Liver (tissue), 3 donors: ENCODE results near the gene SYK.

Source experiments
- EGR1 ChIP-seq, 2 donors: IDR thresholded peaks; 2 replicates each; pipeline ENCODE4 v1.6.1; 2016 to 2018; ENCODE audit warnings: antibody characterized with exemption in 2 of 2, low read depth in 2 of 2
- GABPA ChIP-seq, 2 donors: IDR thresholded peaks in 1 of 2; conservative IDR thresholded peaks in 1 of 2; 2 replicates each; pipeline ENCODE4 v1.6.1; 2016; ENCODE audit warnings: antibody characterized with exemption in 2 of 2, mild to moderate bottlenecking in 1 of 2, moderate library complexity in 1 of 2
- RXRA ChIP-seq, 2 donors: IDR thresholded peaks; 2 replicates each; pipeline ENCODE4 v1.6.1; 2017 to 2018; ENCODE audit warnings: antibody characterized with exemption in 2 of 2, mild to moderate bottlenecking in 1 of 2
- TAF1 ChIP-seq: conservative IDR thresholded peaks from 2 replicates; pipeline ENCODE4 v1.6.1; 2016; ENCODE audit warnings: antibody characterized with exemption, mild to moderate bottlenecking
- YY1 ChIP-seq: IDR thresholded peaks from 2 replicates; pipeline ENCODE4 v1.6.1; 2016; ENCODE audit warnings: antibody characterized with exemption, mild to moderate bottlenecking
- TF ChIP-seq, protein P1 (sequence below): fragments of 150-350 bp; IDR thresholded peaks from 2 replicates; pipeline ENCODE4 v1.5.1; 2017; ENCODE audit warnings: improper control_type of control experiment, low read depth, low read length; ENCODE audit not compliant: missing input control
- TF ChIP-seq, protein P2 (sequence below): IDR thresholded peaks from 2 replicates; pipeline ENCODE4 v1.6.1; 2016; ENCODE audit warnings: antibody characterized with exemption
- TF ChIP-seq, protein P3 (sequence below): IDR thresholded peaks from 2 replicates; pipeline ENCODE4 v1.6.1; 2016; ENCODE audit warnings: antibody characterized with exemption
- TF ChIP-seq, protein P4 (sequence below): IDR thresholded peaks from 2 replicates; pipeline ENCODE4 v1.6.1; 2016; ENCODE audit warnings: antibody characterized with exemption, mild to moderate bottlenecking
- TF ChIP-seq, protein P5 (sequence below): IDR thresholded peaks from 2 replicates; pipeline ENCODE4 v1.6.1; 2016; ENCODE audit warnings: antibody characterized with exemption
- donor health status: healthy.
- donor health status: healthy.

DNA sequence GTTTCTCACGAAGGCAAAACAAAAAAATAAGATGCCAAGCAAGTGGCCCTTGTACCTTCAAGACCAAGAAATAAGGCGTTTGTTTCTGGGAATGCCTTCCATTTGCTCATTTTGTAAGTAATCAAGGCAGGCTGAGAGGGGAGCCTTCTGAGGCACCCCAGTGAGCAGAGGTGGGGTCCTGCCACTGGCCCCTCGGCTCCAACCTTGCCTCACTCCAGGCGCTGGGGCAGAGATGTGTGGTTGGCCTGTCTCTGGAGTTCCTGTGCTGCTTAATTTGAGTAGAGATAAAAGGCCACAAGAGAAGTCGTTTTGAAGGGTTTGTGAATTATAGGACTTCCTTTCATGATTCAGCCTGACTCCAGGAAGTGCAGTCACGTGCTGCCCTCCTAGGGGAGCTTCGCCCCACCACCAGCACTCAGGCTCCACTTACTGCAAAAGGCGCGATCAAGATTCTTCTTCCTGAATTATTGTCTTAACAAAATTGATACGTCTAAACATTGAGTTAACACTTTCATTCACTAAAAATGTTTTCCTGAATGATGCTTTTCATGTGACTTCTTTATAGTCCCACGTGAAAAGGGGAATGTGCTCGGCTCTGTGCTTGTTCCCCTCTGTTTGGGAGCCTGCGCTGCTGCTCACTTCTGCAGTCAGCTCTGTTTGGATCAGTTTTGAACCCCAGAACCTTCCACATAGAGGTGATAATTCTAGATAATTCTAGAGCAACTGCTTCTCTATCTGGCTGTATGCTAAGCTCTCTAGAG, 13.7 kb downstream of the SYK start:
- TF ChIP-seq GABPA (IDR thresholded peaks at IDR 0.05 in 1 of 2, conservative IDR thresholded peaks at IDR 0.05 in 1 of 2) (no peak), TAF1 (no peak), RXRA (IDR thresholded peaks at IDR 0.05) (no peak), EGR1 (IDR thresholded peaks at IDR 0.05; ENCODE audit: low read depth in 2 of 2) (no peak), YY1 (no peak)
- TF ChIP-seq, protein P1, sequence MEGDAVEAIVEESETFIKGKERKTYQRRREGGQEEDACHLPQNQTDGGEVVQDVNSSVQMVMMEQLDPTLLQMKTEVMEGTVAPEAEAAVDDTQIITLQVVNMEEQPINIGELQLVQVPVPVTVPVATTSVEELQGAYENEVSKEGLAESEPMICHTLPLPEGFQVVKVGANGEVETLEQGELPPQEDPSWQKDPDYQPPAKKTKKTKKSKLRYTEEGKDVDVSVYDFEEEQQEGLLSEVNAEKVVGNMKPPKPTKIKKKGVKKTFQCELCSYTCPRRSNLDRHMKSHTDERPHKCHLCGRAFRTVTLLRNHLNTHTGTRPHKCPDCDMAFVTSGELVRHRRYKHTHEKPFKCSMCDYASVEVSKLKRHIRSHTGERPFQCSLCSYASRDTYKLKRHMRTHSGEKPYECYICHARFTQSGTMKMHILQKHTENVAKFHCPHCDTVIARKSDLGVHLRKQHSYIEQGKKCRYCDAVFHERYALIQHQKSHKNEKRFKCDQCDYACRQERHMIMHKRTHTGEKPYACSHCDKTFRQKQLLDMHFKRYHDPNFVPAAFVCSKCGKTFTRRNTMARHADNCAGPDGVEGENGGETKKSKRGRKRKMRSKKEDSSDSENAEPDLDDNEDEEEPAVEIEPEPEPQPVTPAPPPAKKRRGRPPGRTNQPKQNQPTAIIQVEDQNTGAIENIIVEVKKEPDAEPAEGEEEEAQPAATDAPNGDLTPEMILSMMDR: no peak
- TF ChIP-seq, protein P2, sequence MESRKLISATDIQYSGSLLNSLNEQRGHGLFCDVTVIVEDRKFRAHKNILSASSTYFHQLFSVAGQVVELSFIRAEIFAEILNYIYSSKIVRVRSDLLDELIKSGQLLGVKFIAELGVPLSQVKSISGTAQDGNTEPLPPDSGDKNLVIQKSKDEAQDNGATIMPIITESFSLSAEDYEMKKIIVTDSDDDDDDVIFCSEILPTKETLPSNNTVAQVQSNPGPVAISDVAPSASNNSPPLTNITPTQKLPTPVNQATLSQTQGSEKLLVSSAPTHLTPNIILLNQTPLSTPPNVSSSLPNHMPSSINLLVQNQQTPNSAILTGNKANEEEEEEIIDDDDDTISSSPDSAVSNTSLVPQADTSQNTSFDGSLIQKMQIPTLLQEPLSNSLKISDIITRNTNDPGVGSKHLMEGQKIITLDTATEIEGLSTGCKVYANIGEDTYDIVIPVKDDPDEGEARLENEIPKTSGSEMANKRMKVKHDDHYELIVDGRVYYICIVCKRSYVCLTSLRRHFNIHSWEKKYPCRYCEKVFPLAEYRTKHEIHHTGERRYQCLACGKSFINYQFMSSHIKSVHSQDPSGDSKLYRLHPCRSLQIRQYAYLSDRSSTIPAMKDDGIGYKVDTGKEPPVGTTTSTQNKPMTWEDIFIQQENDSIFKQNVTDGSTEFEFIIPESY: no peak
- TF ChIP-seq, protein P3, sequence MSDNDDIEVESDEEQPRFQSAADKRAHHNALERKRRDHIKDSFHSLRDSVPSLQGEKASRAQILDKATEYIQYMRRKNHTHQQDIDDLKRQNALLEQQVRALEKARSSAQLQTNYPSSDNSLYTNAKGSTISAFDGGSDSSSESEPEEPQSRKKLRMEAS: no peak
- TF ChIP-seq, protein P4, sequence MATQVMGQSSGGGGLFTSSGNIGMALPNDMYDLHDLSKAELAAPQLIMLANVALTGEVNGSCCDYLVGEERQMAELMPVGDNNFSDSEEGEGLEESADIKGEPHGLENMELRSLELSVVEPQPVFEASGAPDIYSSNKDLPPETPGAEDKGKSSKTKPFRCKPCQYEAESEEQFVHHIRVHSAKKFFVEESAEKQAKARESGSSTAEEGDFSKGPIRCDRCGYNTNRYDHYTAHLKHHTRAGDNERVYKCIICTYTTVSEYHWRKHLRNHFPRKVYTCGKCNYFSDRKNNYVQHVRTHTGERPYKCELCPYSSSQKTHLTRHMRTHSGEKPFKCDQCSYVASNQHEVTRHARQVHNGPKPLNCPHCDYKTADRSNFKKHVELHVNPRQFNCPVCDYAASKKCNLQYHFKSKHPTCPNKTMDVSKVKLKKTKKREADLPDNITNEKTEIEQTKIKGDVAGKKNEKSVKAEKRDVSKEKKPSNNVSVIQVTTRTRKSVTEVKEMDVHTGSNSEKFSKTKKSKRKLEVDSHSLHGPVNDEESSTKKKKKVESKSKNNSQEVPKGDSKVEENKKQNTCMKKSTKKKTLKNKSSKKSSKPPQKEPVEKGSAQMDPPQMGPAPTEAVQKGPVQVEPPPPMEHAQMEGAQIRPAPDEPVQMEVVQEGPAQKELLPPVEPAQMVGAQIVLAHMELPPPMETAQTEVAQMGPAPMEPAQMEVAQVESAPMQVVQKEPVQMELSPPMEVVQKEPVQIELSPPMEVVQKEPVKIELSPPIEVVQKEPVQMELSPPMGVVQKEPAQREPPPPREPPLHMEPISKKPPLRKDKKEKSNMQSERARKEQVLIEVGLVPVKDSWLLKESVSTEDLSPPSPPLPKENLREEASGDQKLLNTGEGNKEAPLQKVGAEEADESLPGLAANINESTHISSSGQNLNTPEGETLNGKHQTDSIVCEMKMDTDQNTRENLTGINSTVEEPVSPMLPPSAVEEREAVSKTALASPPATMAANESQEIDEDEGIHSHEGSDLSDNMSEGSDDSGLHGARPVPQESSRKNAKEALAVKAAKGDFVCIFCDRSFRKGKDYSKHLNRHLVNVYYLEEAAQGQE: no peak
- TF ChIP-seq, protein P5, sequence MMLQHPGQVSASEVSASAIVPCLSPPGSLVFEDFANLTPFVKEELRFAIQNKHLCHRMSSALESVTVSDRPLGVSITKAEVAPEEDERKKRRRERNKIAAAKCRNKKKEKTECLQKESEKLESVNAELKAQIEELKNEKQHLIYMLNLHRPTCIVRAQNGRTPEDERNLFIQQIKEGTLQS: no peak
